GM23338 (cell line): Measurements from ENCODE around the gene IER5L.

Experiments
- CREB1 ChIP-seq: fragments of 250-450 bp; sonication (Bioruptor Pico); IDR thresholded peaks from 2 replicates; pipeline ENCODE4 v1.5.0; 2020; ENCODE audit warnings: low read depth, mild to moderate bottlenecking, moderate library complexity
- ETS1 ChIP-seq: IDR thresholded peaks from 2 replicates; pipeline ENCODE4 v1.6.1; 2016; ENCODE audit warnings: antibody characterized with exemption
- EZH2 ChIP-seq: fragments of 200-600 bp; sonication (generic); IDR thresholded peaks from one replicate; pipeline ENCODE4 v1.8.0; 2017; ENCODE audit warnings: antibody characterized with exemption, mild to moderate bottlenecking, low read depth; ENCODE audit not compliant: unreplicated experiment
- EZH2phosphoT487 ChIP-seq: fragments of 200-600 bp; sonication (generic); IDR thresholded peaks from one replicate; pipeline ENCODE4 v1.8.1; 2018; ENCODE audit warnings: antibody characterized with exemption; ENCODE audit not compliant: unreplicated experiment
- JUNB ChIP-seq: IDR thresholded peaks from one replicate; pipeline ENCODE4 v1.6.1; 2016; ENCODE audit warnings: antibody characterized with exemption; ENCODE audit not compliant: unreplicated experiment
- NANOG ChIP-seq: IDR thresholded peaks from 2 replicates; pipeline ENCODE4 v1.6.1; 2016; ENCODE audit warnings: antibody characterized with exemption, borderline replicate concordance
- POLR2AphosphoS5 ChIP-seq: IDR thresholded peaks from 2 replicates; pipeline ENCODE4 v1.6.1; 2016; ENCODE audit warnings: antibody characterized with exemption, low read depth
- STAT1 ChIP-seq: IDR thresholded peaks from one replicate; pipeline ENCODE4 v1.6.1; 2016; ENCODE audit warnings: antibody characterized with exemption; ENCODE audit not compliant: unreplicated experiment
- ZNF331 ChIP-seq: fragments of 250-450 bp; sonication (Bioruptor Pico); IDR thresholded peaks from 2 replicates; pipeline ENCODE4 v1.5.0; 2020; ENCODE audit warnings: low read depth, mild to moderate bottlenecking, moderate library complexity
- TF ChIP-seq, protein P1 (sequence below): IDR thresholded peaks from one replicate; pipeline ENCODE4 v1.6.1; 2018; ENCODE audit warnings: antibody characterized with exemption; ENCODE audit not compliant: unreplicated experiment
- TF ChIP-seq, protein P2 (sequence below), 2 experiments: fragments of 200-600 bp in 1 of 2; sonication (generic) in 1 of 2; conservative IDR thresholded peaks; 2 replicates each; pipeline versions ENCODE4 v1.5.1 to v1.6.1; 2016 to 2017; ENCODE audit warnings: antibody characterized with exemption in 2 of 2, low read depth in 2 of 2, mild to moderate bottlenecking in 2 of 2, moderate library complexity in 1 of 2

DNA sequence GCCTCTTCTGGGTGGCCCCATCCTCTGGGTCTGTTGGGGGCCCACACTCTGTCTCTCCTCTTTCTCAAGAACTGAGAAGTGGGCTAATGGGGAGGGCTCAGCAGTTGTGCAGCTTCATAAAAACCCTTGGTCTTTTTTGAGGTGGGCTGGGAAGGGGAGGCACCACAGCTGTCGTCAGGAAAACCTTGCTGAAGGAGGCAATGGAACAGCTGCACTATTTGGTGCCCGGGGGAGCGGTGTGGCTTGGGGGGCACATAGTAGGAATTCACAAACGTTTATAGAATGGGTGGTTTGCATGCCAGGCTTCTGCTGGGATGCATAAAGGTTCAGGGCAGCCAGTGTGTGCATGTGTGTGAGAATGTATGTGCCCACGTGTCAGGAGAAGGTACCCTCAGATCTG, 3.2 kb upstream of the IER5L start:
- TF ChIP-seq POLR2AphosphoS5 (no peak), STAT1 (no peak), EZH2phosphoT487 (no peak), EZH2 (no peak), JUNB (no peak), CREB1 (CRISPR knock-in tag) (no peak), NANOG (no peak), ETS1 (no peak), ZNF331 (CRISPR knock-in tag) (no peak)
- TF ChIP-seq, protein P1, sequence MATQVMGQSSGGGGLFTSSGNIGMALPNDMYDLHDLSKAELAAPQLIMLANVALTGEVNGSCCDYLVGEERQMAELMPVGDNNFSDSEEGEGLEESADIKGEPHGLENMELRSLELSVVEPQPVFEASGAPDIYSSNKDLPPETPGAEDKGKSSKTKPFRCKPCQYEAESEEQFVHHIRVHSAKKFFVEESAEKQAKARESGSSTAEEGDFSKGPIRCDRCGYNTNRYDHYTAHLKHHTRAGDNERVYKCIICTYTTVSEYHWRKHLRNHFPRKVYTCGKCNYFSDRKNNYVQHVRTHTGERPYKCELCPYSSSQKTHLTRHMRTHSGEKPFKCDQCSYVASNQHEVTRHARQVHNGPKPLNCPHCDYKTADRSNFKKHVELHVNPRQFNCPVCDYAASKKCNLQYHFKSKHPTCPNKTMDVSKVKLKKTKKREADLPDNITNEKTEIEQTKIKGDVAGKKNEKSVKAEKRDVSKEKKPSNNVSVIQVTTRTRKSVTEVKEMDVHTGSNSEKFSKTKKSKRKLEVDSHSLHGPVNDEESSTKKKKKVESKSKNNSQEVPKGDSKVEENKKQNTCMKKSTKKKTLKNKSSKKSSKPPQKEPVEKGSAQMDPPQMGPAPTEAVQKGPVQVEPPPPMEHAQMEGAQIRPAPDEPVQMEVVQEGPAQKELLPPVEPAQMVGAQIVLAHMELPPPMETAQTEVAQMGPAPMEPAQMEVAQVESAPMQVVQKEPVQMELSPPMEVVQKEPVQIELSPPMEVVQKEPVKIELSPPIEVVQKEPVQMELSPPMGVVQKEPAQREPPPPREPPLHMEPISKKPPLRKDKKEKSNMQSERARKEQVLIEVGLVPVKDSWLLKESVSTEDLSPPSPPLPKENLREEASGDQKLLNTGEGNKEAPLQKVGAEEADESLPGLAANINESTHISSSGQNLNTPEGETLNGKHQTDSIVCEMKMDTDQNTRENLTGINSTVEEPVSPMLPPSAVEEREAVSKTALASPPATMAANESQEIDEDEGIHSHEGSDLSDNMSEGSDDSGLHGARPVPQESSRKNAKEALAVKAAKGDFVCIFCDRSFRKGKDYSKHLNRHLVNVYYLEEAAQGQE, result no peak
- TF ChIP-seq, protein P2, sequence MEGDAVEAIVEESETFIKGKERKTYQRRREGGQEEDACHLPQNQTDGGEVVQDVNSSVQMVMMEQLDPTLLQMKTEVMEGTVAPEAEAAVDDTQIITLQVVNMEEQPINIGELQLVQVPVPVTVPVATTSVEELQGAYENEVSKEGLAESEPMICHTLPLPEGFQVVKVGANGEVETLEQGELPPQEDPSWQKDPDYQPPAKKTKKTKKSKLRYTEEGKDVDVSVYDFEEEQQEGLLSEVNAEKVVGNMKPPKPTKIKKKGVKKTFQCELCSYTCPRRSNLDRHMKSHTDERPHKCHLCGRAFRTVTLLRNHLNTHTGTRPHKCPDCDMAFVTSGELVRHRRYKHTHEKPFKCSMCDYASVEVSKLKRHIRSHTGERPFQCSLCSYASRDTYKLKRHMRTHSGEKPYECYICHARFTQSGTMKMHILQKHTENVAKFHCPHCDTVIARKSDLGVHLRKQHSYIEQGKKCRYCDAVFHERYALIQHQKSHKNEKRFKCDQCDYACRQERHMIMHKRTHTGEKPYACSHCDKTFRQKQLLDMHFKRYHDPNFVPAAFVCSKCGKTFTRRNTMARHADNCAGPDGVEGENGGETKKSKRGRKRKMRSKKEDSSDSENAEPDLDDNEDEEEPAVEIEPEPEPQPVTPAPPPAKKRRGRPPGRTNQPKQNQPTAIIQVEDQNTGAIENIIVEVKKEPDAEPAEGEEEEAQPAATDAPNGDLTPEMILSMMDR (conservative IDR thresholded peaks at IDR 0.05; ENCODE audit: low read depth in 2 of 2), result no peak
